ENCODE measurements around the gene POLE. TPM values are rescaled to one million over a fixed set of nuclear protein-coding genes. Genes with fewer than 3 reads are reported as not detected.
A peak's percentile ranks its signal among the peaks of the same experiment; 100 is the strongest.

POLE gene
- total RNA-seq, 1 donor from 2014 or later = 72.5 TPM

DNA sequence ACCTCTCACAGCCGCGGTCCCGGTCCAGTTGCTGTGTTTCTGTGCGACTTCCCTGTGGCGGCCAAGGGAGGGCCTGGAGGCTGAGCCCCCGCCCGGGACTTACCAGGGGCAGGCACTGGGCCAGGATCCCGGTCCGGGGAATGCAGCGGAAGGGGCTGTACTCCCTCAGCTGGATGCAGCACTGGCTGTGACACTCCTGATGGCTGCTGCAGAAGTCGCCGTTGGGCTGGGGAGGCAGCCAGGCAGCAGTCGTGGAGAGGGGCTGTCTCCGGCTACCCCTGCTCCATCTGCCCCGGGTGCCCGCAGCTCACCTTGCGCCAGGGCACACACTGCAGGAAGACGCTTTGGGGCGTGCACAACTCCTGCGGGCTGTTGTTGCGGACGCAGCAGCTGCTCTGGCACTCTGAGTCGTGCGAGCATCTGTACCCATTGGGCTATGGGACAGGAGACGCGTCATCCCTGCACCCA, 83.0 kb downstream of the POLE start:
- peaks cover 10% of the 10 kb centered on the region for H3K4me1 Mint-ChIP-seq (ENCODE audit: unreplicated experiment)
- DNase-seq (ENCODE audit: extremely low spot score, unreplicated experiment) = peak; percentile 85
- H3K36me3 Mint-ChIP-seq (ENCODE audit: unreplicated experiment) = no peaks in the 10 kb centered on the region
- TF ChIP-seq, protein P1, sequence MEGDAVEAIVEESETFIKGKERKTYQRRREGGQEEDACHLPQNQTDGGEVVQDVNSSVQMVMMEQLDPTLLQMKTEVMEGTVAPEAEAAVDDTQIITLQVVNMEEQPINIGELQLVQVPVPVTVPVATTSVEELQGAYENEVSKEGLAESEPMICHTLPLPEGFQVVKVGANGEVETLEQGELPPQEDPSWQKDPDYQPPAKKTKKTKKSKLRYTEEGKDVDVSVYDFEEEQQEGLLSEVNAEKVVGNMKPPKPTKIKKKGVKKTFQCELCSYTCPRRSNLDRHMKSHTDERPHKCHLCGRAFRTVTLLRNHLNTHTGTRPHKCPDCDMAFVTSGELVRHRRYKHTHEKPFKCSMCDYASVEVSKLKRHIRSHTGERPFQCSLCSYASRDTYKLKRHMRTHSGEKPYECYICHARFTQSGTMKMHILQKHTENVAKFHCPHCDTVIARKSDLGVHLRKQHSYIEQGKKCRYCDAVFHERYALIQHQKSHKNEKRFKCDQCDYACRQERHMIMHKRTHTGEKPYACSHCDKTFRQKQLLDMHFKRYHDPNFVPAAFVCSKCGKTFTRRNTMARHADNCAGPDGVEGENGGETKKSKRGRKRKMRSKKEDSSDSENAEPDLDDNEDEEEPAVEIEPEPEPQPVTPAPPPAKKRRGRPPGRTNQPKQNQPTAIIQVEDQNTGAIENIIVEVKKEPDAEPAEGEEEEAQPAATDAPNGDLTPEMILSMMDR (IDR thresholded peaks at IDR 0.05) = no peak
- H3K9me3 Mint-ChIP-seq (ENCODE audit: unreplicated experiment) = no peaks in the 10 kb centered on the region
- H3K27me3 Mint-ChIP-seq (ENCODE audit: unreplicated experiment) = peaks cover 38% of the 10 kb centered on the region
- H3K27ac Mint-ChIP-seq (ENCODE audit: unreplicated experiment) = no peak overlapping the region
- H3K4me3 Mint-ChIP-seq (ENCODE audit: unreplicated experiment) = no peak overlapping the region

DNA sequence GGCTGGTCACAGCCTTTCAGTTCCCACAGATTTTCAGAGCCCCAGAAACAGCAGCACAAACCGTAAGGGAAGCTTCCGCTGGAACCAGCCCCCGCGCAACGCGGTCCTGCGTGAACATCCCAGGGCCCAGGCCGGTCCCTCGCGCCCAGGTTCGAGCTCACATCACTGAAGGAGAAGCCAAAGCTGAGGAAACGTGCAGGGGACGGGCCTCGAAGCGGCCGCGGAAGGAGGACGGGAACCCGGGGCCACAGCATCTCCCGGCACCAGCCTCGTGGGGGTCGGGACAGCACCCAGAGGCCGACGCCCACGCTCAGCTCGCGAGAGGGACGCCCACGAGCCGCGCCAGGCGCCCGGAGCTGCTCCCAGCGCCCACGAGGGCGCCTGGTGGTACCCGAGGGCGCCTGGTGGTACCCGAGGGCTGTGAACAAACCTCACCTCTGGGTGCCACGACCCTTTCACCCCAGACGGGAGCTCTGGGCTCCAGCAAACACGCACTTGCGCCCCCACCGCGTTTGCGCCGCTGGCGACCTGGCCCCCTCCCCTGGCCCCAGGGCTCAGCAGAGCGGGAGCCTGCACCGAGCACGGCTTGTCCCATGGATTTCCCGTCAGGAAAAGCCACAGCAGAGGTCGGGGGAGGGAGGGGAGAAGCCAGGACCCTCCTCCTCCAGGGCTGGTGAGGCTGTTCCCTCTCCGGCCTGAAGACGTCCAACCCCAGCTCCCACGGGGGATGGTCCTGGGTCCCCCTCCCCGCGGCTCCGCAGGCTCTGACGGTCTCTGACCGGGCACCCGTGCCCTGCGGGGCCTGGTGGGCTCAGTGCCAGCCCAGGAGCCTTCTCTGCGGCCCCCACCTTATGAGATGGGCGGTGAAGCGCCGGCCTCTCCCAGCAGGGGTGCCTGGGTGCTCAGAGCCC, 83.6 kb downstream of the POLE start:
- no peaks in the 10 kb centered on the region for H3K9me3 Mint-ChIP-seq (ENCODE audit: unreplicated experiment)
- TF ChIP-seq, protein P1 (IDR thresholded peaks at IDR 0.05) = no peak
- no peak overlapping the region for H3K4me3 Mint-ChIP-seq (ENCODE audit: unreplicated experiment)

DNA sequence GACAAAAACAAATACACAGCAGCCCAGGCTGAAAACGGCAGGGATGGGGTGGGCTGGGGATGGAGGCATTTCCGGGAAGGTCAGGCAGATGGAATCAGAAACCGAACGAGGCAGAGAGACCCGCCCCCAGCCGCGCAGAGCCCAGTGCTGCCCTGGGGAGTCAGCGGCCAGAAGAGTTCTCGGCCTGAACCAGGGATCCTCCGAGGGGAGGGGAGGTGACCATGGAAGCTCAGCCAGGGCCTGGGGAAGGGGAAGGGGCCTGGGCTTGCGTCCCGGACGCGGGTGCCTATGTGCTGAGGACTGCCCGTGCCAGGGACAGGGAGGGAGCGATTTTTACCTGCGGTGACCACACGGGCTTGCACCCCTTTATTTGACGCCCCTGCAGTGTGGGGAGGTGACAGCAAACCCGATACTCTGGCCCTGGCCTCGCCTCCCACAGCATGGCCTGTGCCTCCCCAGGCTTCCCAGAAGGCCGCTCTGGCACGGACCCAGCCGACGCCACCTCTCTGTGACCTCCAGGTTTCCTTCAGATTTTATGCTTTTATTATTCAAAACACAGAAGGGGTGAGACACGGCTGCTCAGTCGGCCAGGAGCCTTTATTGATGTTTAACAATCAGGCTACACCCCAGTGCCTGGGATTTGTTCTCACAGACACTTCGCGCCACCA, 84.4 kb downstream of the POLE start:
- Mint-ChIP-seq H3K36me3 (ENCODE audit: unreplicated experiment) (no peaks in the 10 kb centered on the region), H3K27ac (ENCODE audit: unreplicated experiment) (peak overlapping the region; percentile 56), H3K9me3 (ENCODE audit: unreplicated experiment) (no peaks in the 10 kb centered on the region), H3K27me3 (ENCODE audit: unreplicated experiment) (peaks cover 24% of the 10 kb centered on the region), H3K4me3 (ENCODE audit: unreplicated experiment) (peak overlapping the region; percentile 14), H3K4me1 (ENCODE audit: unreplicated experiment) (peaks cover 16% of the 10 kb centered on the region)
- TF ChIP-seq, protein P1 (IDR thresholded peaks at IDR 0.05) = no peak
- DNase-seq (ENCODE audit: extremely low spot score, unreplicated experiment) = no peak

More for the DNA sequence above, 83.6 kb downstream of the POLE start:
- H3K27ac Mint-ChIP-seq (ENCODE audit: unreplicated experiment) = no peak overlapping the region
- H3K27me3 Mint-ChIP-seq (ENCODE audit: unreplicated experiment) = peaks cover 31% of the 10 kb centered on the region
- DNase-seq (ENCODE audit: extremely low spot score, unreplicated experiment) = no peak
- no peaks in the 10 kb centered on the region for H3K36me3 Mint-ChIP-seq (ENCODE audit: unreplicated experiment)
- H3K4me1 Mint-ChIP-seq (ENCODE audit: unreplicated experiment) = peaks cover 15% of the 10 kb centered on the region

DNA sequence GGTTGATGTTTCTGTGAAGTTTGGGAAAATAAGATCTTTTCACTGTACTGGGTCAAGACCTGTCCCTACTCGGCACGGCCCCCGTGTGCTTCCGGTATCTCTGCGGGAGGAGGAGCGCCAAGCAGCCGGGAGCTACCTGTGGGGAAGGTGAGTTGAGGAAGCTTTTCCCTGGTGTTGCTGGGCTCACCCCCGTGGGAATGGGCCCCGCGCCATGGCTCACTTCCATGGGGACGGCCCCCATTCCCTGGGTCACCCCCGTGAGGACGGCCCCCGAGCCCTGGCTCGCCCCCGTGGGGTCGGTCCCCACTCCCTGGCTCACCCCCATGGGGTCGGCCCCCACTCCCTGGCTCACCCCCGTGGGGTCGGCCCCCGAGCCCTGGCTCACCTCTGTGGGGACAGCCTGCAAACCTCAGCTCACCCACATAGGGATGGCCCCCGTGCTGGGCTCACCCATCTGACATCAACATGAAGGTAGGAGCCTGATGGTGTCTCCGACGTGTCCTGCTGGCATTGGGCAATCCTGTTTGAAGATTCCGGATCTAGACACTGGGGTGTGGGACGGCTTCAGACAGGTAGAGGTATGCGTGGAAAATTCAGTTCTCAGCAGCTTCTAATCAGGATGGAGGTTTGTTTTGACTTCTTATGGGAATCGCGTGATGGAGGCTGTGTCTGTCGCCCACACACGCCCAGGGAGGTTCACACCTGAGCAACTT, 85.8 kb downstream of the POLE start:
- no peaks in the 10 kb centered on the region for H3K36me3 Mint-ChIP-seq (ENCODE audit: unreplicated experiment)
- H3K4me3 Mint-ChIP-seq (ENCODE audit: unreplicated experiment) = no peak overlapping the region
- TF ChIP-seq, protein P1 (IDR thresholded peaks at IDR 0.05) = no peak
- no peak overlapping the region for H3K27ac Mint-ChIP-seq (ENCODE audit: unreplicated experiment)
- DNase-seq (ENCODE audit: extremely low spot score, unreplicated experiment) = no peak
- H3K27me3 Mint-ChIP-seq (ENCODE audit: unreplicated experiment) = peaks cover 11% of the 10 kb centered on the region
- peaks cover 23% of the 10 kb centered on the region for H3K4me1 Mint-ChIP-seq (ENCODE audit: unreplicated experiment)
- H3K9me3 Mint-ChIP-seq (ENCODE audit: unreplicated experiment) = no peaks in the 10 kb centered on the region

Measured in osteocyte (in vitro differentiated cells).